Loucy (cell line): ENCODE data around the gene SLC22A17.

Source experiments
- H2AFZ ChIP-seq: fragments of 200-600 bp; sonication (generic); 2 replicates; pipeline ENCODE4 v1.6.0; 2016; ENCODE audit warnings: antibody characterized with exemption, mild to moderate bottlenecking, low read length, moderate library complexity
- H3F3A ChIP-seq: fragments of 200-600 bp; 2 replicates; pipeline ENCODE4 v1.6.0; 2016; ENCODE audit warnings: antibody characterized with exemption, low read depth, mild to moderate bottlenecking
- H3K27me3 ChIP-seq: fragments of 200-600 bp; sonication (generic); 2 replicates; pipeline ENCODE4 v1.6.1; 2014; ENCODE audit warnings: low read length, mild to moderate bottlenecking; ENCODE audit not compliant: insufficient read depth, poor library complexity, severe bottlenecking
- H3K36me3 ChIP-seq: fragments of 200-600 bp; sonication (generic); 2 replicates; pipeline ENCODE4 v1.6.1; 2016; ENCODE audit warnings: low read length; ENCODE audit not compliant: insufficient read depth
- H3K4me1 ChIP-seq: fragments of 200-600 bp; sonication (generic); 2 replicates; pipeline ENCODE4 v1.5.1; 2014; ENCODE audit warnings: low read length, mild to moderate bottlenecking; ENCODE audit not compliant: insufficient read depth, poor library complexity, severe bottlenecking
- H3K4me2 ChIP-seq: fragments of 200-600 bp; sonication (generic); 2 replicates; pipeline ENCODE4 v1.6.0; 2014; ENCODE audit warnings: antibody characterized with exemption, low read length, low read depth, mild to moderate bottlenecking; ENCODE audit not compliant: poor library complexity, severe bottlenecking
- H3K4me3 ChIP-seq: fragments of 200-600 bp; sonication (generic); 2 replicates; pipeline ENCODE4 v1.5.1; 2014; ENCODE audit warnings: low read length, mild to moderate bottlenecking, mixed read lengths; ENCODE audit not compliant: poor library complexity, severe bottlenecking
- H3K79me2 ChIP-seq: fragments of 200-600 bp; sonication (generic); 2 replicates; pipeline ENCODE4 v1.6.1; 2014; ENCODE audit warnings: low read length; ENCODE audit not compliant: insufficient read depth
- H3K9ac ChIP-seq: fragments of 200-600 bp; sonication (generic); 2 replicates; pipeline ENCODE4 v1.6.0; 2014; ENCODE audit warnings: mild to moderate bottlenecking, low read depth, low read length, moderate library complexity; ENCODE audit not compliant: poor library complexity, severe bottlenecking
- H3K9me2 ChIP-seq: fragments of 200-600 bp; sonication (generic); replicated peaks from 2 replicates; pipeline ENCODE4 v1.6.1; 2016; ENCODE audit warnings: low read depth, low read length, mixed read lengths
- H3K9me3 ChIP-seq: fragments of 200-600 bp; sonication (generic); 2 replicates; pipeline ENCODE4 v1.6.1; 2014; ENCODE audit warnings: mild to moderate bottlenecking, antibody characterized with exemption, low read length, low read depth; ENCODE audit not compliant: insufficient read depth
- H4K20me1 ChIP-seq: fragments of 200-600 bp; sonication (generic); 2 replicates; pipeline ENCODE4 v1.6.0; 2014; ENCODE audit warnings: antibody characterized with exemption, low read length, mild to moderate bottlenecking; ENCODE audit not compliant: insufficient read depth, poor library complexity, severe bottlenecking
- EZH2phosphoT487 ChIP-seq: fragments of 200-600 bp; IDR thresholded peaks from 2 replicates; pipeline ENCODE4 v1.6.1; 2018; ENCODE audit warnings: antibody characterized with exemption, mild to moderate bottlenecking, moderate library complexity, borderline replicate concordance
- TF ChIP-seq, protein P1 (sequence below): fragments of 200-600 bp; sonication (generic); conservative IDR thresholded peaks from 2 replicates; pipeline ENCODE4 v1.5.1; 2014; ENCODE audit warnings: mild to moderate bottlenecking, antibody characterized with exemption, low read length

Gene SLC22A17

DNA sequence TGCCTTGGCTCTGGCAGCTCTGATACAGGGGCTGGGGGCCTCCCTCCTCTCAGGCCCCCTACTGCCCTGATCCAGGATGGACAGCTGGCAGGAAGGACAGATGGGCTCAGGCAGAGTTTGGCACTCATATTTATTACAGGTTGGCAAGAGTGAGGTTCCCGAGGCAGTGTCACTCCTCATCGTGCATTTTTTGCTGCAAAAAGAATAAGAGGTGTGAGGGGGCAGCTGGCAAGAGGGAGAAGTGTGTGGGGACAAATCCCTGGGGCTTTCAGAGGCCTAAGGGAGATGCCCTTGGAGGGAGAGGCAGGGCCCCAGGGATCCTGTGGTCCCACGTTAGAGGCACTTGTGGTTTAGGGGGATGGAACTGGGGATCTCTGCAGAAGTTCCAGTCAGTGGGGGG, 29.2 kb upstream of the SLC22A17 start:
- H3K4me2 ChIP-seq, result no peak overlapping the region
- no peak overlapping the region for H3K9ac ChIP-seq
- 0 out of 2 replicates have a peak overlapping the region, but pooled peaks have one; percentile 30 for H2AFZ ChIP-seq
- H4K20me1 ChIP-seq, result no peaks in the 10 kb centered on the region
- no peaks in the 10 kb centered on the region for H3F3A ChIP-seq
- H3K9me2 ChIP-seq, result no peaks in the 10 kb centered on the region
- H3K79me2 ChIP-seq, result no peaks in the 10 kb centered on the region
- H3K9me3 ChIP-seq, result no peaks in the 10 kb centered on the region
- no peaks in the 10 kb centered on the region for H3K27me3 ChIP-seq
- H3K36me3 ChIP-seq, result no peaks in the 10 kb centered on the region
- no peaks in the 10 kb centered on the region for H3K4me1 ChIP-seq
- TF ChIP-seq, protein P1, sequence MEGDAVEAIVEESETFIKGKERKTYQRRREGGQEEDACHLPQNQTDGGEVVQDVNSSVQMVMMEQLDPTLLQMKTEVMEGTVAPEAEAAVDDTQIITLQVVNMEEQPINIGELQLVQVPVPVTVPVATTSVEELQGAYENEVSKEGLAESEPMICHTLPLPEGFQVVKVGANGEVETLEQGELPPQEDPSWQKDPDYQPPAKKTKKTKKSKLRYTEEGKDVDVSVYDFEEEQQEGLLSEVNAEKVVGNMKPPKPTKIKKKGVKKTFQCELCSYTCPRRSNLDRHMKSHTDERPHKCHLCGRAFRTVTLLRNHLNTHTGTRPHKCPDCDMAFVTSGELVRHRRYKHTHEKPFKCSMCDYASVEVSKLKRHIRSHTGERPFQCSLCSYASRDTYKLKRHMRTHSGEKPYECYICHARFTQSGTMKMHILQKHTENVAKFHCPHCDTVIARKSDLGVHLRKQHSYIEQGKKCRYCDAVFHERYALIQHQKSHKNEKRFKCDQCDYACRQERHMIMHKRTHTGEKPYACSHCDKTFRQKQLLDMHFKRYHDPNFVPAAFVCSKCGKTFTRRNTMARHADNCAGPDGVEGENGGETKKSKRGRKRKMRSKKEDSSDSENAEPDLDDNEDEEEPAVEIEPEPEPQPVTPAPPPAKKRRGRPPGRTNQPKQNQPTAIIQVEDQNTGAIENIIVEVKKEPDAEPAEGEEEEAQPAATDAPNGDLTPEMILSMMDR, result no peak
- TF ChIP-seq EZH2phosphoT487, result no peak
- no peak overlapping the region for H3K4me3 ChIP-seq

DNA sequence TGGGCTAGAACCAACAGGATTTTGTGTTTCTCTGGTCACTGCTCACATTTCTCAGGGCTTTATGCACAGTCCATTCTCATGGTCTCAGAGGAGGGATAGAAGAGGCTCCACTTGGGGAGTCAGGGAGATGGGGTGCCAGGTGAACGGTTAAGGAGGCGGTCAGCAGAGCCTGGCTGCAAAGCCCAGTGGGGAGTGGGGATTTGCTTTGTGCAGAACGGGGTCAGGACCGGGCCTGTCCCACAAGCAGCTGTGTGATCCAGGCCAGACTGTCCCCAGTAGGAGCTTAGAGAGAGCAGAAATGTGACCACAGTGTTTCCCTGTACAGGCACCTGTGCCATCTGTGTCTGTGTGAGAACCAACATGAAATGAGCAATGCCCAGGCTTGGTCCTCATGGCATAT, 28.3 kb upstream of the SLC22A17 start:
- Histone ChIP-seq H3K4me1 (no peaks in the 10 kb centered on the region), H3K9ac (no peak overlapping the region), H3K9me2 (no peaks in the 10 kb centered on the region), H3K4me3 (no peak overlapping the region), H3K4me2 (no peak overlapping the region), H2AFZ (no peak overlapping the region), H3F3A (no peaks in the 10 kb centered on the region), H3K9me3 (no peaks in the 10 kb centered on the region), H3K36me3 (no peaks in the 10 kb centered on the region), H3K79me2 (no peaks in the 10 kb centered on the region), H3K27me3 (no peaks in the 10 kb centered on the region), H4K20me1 (no peaks in the 10 kb centered on the region)
- no peak for TF ChIP-seq EZH2phosphoT487
- TF ChIP-seq, protein P1, result no peak

DNA sequence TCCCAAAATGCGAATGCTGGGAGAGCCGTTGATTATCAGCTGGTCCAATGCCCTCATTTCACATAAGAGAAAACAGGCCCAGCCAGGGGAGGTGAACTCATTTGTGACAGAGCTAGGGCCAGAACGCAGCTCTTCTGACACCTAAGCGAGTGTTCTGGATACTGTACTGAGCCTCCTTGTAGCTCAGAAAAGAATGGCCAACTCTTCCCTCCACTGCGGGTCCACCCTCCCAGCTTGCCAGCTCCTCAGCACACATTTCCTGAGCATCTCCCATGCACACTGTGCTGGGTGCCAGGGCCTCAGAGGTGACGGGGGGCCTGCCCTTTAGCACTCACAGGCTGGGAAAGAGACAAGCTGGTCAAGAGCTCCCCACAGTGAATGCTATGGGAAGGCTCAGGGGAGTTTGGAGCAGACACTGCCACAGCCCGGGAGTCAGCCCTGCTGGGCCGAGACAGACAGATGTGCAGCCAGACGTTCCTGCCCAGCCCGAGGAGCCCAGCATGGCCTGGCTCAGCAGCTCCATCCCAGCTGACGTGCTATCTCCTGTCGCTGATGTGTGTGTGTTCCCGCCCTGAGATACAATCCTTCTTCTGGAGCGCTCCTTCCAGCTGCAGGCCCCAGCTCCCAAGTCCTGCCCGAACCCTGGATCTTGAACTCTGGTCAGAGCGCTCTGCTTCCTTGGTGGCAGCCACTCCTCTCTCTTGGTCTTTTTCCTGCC, 27.7 kb upstream of the SLC22A17 start:
- Histone ChIP-seq H3K4me1 (no peaks in the 10 kb centered on the region), H2AFZ (no peak overlapping the region), H3K9me2 (no peaks in the 10 kb centered on the region), H4K20me1 (no peaks in the 10 kb centered on the region), H3K9me3 (no peaks in the 10 kb centered on the region), H3F3A (no peaks in the 10 kb centered on the region), H3K9ac (no peak overlapping the region), H3K27me3 (no peaks in the 10 kb centered on the region), H3K79me2 (no peaks in the 10 kb centered on the region), H3K4me2 (no peak overlapping the region), H3K36me3 (no peaks in the 10 kb centered on the region), H3K4me3 (no peak overlapping the region)
- TF ChIP-seq EZH2phosphoT487, result no peak
- TF ChIP-seq, protein P1, result 0 out of 2 replicates have a peak, but pooled peaks have one; percentile 6
